ENCODE data around the gene CLHC1.

- TF ChIP-seq CTCF (IDR thresholded peaks at IDR 0.05): no peak
- no peak for TF ChIP-seq POLR2A (IDR thresholded peaks at IDR 0.05)
These were observed 101.2 kb downstream of the CLHC1 start for GRCh38 chr2:55130849-55131248.

Data from testis (tissue), 2 donors.